HL-60/S4 treated with phorbol 12-myristate 13-acetate at 8.2 ng/mL for 4 days and 3 days (cell line): ENCODE data around the gene PPP3CB.
"Not testable (repeated sequence)": the region's sequence is repeated elsewhere in the genome, so short reads cannot be mapped to it uniquely, and the experiment has no call there.

Source experiments
- in situ Hi-C: fragments of 300-500 bp; cut with MboI; formaldehyde crosslinking; loops from 2 replicates; pipeline ENCODE4 v1.15.0; 2022; ENCODE audit warnings: low sequenced_read_pairs

Gene PPP3CB

GRCh38 chr10:73423309-73423708, 72.5 kb downstream of the PPP3CB start:
- in situ Hi-C loops, result no loop called here

DNA sequence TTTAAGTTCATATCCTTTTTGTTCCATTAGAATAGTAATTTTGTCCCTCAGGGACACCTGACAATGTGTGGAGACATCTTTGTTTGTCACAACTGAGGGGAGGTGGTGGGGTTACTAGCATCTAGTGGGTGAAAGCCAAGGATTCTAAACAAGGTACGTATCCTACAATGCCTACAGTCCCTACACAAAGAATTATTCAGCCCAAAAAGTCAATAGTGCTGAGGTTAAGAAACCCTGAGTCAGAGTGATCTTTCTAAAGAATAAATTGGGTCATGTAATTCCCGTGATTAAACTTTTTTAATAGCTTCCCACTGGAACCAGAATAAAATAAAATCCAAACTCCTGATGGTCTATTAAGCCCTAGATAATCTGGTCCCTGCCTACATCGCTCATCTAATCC, 79.3 kb downstream of the PPP3CB start:
- in situ Hi-C loops, result no loop called here

DNA sequence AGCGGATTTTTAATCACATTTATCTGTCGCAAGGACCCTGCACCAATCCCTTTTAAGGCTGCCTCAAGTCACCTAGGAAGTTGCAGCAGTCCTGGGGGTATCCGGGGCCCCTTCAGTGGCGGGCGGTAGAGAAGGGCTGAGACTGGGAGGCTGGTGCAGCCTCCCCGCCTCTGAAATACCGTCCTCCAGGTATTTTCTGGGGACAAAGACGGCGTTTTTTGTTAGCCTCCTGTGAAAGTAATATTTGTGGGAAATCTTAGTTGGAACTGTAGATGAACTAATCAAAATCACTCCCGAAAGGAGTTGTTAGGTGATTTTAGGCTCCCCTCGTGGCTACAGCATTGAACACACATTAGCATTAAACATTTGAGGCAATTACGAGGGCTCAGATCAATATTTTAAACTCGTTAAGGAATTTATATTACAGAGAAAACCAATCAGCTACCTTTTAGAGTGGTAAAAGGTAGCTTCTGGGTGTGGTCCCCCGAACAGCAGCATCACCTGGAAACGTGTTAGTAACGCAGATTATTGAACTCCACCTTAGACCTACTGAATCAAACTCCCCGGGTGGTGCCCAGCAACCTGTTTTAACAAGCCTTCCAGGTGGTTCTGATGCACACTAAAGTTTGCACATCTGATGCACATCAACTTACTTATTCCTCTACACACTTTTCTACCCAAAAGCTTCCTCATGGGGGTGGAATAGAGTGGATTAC, 81.4 kb downstream of the PPP3CB start:
- in situ Hi-C loops, result no loop called here

DNA sequence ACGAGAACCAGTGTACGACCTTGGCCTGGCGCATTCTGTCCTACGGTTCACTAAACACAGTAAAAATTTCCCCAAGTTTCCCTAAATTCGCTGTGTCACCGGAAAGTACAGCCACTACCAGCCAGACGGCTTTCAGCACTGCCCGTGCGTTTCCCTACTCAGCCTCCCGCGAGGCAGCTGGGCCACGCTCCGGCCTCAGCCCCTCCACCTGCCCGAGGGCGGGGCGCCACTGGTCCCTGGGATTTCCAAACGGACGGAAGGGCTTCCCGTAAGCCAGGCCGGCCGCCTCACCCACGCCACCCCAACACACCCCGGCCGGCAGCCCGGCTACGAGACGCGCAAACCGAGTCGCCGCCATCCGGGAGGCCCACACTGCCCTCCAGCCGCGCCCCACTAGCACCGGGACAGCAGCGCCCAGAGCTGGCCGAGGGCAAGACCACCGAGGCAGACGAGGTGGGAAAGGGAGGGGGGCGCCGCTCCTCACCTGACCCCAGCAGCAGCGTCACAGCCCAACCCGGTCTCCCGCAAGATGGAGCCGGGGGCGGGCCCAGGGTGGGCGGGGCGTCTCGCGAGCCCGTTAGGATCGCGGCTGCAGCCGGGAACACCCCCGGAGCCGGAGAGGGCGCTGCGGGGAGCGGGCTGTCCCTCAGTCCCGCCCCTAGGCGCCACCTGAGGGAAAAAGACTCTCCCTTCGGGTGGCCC, 82.1 kb downstream of the PPP3CB start, which contains the start of gene ANXA7:
Gene ANXA7 (minus strand): TSS at position 531 of the 702 bp plus-strand sequence. CDS start 13,202 bp downstream, outside the sequence.
- in situ Hi-C loops, result no loop called here

DNA sequence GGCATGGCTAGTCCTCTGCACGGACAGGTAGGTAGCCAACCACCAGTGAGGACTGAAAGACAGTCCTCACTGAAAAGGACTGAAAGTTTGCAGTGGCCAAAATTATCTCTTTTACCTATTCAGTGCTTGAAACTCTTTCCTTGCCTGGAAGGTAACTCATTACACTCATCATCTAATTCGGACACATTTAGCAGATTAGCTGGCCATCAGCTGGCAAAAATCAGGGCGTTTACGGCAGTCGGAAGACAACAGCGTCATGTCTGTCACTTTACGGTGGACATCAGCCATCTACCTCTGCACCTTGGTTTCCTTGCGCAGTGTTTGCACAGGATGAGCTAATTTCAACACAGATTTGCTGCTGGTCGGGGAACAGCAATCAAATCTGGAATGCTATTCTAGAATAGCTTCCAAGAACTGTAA, 82.7 kb downstream of the PPP3CB start:
- in situ Hi-C loops, result no loop called here

- in situ Hi-C loops, result no loop called here
These were observed 84.9 kb downstream of the PPP3CB start for GRCh38 chr10:73410897-73411296.

- in situ Hi-C loops, result no loop called here
These were observed 86.8 kb downstream of the PPP3CB start for GRCh38 chr10:73408978-73409521.

GRCh38 chr10:73408061-73408460, 87.8 kb downstream of the PPP3CB start:
- in situ Hi-C loops, result no loop called here

DNA sequence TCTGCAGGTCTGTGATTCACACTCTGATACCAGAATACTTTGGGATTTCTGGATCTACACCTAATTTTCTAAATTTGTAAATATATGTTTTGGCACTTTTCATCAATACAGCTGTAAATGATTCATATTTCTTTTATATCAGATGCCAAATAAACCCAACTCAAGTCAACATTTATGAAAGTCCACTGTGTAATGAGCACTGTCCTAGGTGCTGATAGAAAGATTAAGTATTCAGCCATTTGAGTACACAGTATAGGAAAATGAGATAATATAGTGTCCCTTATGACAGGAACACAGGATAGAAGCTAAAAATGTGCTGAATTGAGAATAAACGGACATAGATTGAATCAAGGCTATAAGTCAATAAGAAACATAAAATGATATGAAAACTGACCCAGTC, 88.3 kb downstream of the PPP3CB start:
- in situ Hi-C loops, result no loop called here

DNA sequence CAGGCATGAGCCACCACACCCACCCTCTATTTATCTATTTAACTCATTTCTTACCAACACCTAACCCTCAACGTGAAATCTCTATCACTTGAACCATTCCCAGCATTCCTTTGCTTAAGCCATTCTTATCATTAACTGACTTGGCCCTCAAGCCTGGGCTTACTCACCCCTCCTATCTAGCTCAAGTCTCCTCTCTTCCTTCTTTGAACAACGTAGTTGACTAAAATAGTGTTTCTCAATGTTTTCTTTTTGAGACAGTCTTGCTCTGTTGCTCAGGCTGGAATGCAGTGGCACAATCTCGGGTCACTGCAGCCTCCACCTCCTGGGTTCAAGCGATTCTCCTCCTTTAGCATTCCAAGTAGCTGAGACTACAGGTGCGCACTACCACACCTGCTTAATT, 89.0 kb downstream of the PPP3CB start:
- in situ Hi-C loops, result no loop called here

GRCh38 chr10:73405556-73405955, 90.3 kb downstream of the PPP3CB start:
- in situ Hi-C loops, result no loop called here

GRCh38 chr10:73404690-73405089, 91.1 kb downstream of the PPP3CB start:
- in situ Hi-C loops, result no loop called here

DNA sequence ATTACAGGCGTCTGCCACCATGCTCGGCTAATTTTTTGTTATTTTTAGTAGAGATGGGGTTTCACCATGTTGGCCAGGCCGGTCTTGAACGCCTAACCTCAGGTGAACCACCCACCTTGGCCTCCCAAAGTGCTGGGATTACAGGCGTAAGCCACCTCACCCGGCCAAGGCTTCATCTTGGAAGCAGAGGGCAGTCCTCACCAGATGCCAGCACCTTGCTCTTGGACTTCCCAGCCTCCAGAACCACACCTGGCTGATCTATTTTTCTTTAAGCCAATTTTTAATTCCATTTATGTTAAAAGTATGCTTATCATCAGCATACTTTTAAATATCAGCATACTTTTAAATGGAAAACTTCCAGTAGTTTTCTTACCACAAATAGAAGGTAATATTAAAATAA, 94.2 kb downstream of the PPP3CB start:
- in situ Hi-C loops, result no loop called here

DNA sequence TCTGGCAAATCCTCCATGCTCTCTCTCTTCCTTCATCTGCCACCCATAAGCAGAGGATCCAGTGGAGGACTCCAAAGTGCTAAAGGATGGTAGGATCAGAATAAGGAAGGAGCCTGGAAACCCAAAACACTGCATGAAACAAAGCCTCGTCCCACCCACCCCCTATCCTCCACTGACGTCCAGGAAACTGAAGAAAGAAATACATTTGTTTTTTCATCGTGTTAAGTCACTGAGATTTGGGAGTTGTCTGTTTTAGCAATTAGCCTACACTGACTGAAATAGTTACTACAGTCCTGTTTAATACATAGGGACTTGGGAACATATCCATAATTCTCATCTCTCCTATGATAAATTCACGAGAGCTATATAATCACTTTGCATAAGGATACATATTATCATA, 96.8 kb downstream of the PPP3CB start:
- in situ Hi-C loops, result no loop called here

- in situ Hi-C loops, result no loop called here
These were observed 97.8 kb downstream of the PPP3CB start for GRCh38 chr10:73398024-73398423.

DNA sequence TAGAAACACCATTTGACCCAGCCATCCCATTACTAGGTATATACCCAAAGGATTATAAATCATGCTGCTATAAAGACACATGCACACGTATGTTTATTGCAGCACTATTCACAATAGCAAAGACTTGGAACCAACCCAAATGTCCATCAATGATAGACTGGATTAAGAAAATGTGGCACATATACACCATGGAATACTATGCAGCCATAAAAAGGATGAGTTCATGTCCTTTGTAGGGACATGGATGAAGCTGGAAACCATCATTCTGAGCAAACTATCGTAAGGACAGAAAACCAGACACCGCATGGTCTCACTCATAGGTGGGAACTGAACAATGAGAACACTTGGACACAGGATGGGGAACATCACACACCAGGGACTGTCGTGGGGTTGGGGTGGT, 101.5 kb downstream of the PPP3CB start:
- in situ Hi-C loops, result not testable (repeated sequence)

DNA sequence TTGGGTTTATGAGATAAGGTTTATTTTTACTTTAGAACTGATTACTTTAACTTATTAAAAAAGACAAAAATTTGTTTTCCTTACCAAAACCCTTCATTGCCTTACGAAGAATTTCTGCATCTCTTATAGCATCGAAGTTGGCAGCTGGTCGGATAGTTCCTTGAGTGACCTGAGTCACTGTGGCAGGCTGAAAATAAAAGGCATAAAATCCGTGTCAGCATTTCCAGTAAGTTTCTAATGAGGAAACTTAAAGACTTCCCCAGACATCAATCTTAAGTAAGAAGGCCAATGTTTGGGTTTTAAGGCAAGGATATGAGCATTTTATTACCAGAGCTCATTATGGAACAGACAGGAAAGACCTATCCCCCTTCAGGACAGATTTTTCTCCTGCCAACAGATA, 107.6 kb downstream of the PPP3CB start:
- in situ Hi-C loops, result no loop called here

DNA sequence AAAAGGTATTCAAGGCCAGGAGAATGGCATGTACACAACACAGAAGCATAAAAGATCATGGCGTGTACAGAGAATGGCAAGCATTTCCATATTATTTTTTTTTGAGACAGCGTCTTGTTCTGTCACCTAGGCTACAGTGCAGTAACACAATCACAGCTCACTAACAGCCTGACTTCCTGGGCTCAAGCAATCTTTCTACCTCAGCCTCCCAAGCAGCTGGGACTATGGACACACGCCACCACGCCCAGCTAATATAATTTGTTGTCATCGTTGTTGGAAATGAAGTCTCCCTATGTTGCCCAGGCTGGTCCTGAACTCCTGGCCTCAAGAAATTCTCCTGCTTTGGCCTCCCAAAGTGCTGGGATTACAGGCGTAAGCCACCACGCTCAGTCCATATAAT, 109.2 kb downstream of the PPP3CB start:
- in situ Hi-C loops, result no loop called here
